Chondrocyte (in vitro differentiated cells): ENCODE data around the gene RPL10A. TPM values are rescaled to one million over a fixed set of nuclear protein-coding genes. Genes with fewer than 3 reads are reported as not detected.

Experiments used
- DNase-seq: peaks from one replicate; pipeline ENCODE4 v3.0.0; 2021; ENCODE audit warnings: mixed read lengths, low spot score
- H3K27ac Mint-ChIP-seq: one replicate; pipeline ENCODE4 v1.8.0; 2021; ENCODE audit warnings: mild to moderate bottlenecking, moderate library complexity, mixed read lengths; ENCODE audit not compliant: unreplicated experiment
- H3K27me3 Mint-ChIP-seq: 2 replicates; pipeline ENCODE4 v1.8.0; 2021; ENCODE audit warnings: low read depth, mixed read lengths
- H3K36me3 Mint-ChIP-seq: 2 replicates; pipeline ENCODE4 v1.8.0; 2021; ENCODE audit warnings: low read depth, mixed read lengths
- H3K4me1 Mint-ChIP-seq: 2 replicates; pipeline ENCODE4 v1.8.0; 2021; ENCODE audit warnings: low read depth, mild to moderate bottlenecking, mixed read lengths
- H3K4me3 Mint-ChIP-seq: one replicate; pipeline ENCODE4 v1.8.0; 2021; ENCODE audit warnings: mild to moderate bottlenecking, moderate library complexity, mixed read lengths; ENCODE audit not compliant: unreplicated experiment
- H3K9me3 Mint-ChIP-seq: 2 replicates; pipeline ENCODE4 v1.8.0; 2021; ENCODE audit warnings: low read depth, mixed read lengths
- CTCF ChIP-seq: fragments of 200-600 bp; sonication (generic); IDR thresholded peaks from 2 replicates; pipeline ENCODE4 v1.5.0; 2021; ENCODE audit warnings: antibody characterized with exemption, mild to moderate bottlenecking, moderate library complexity
- microRNA-seq: library from miRNA; unstranded; fragments of <30 nt; microRNA quantifications from one replicate; pipeline ENCODE4 v1.2.0, GENCODE V29; 2020; ENCODE audit warnings: borderline number of aligned reads
- total RNA-seq: library from RNA; stranded (reverse); gene quantifications from 3 replicates; pipeline ENCODE4 v1.2.1, GENCODE V29; 2021

RPL10A gene
- total RNA-seq, 1 donor from 2014 or later: 848 TPM

- no peak for TF ChIP-seq CTCF
- Mint-ChIP-seq H3K36me3 (no peaks in the 10 kb centered on the region), H3K4me3 (no peak overlapping the region), H3K9me3 (no peaks in the 10 kb centered on the region), H3K27me3 (no peaks in the 10 kb centered on the region), H3K27ac (no peak overlapping the region), H3K4me1 (peaks cover 4% of the 10 kb centered on the region)
- DNase-seq: no peak
Observed at GRCh38 chr6:35519313-35520015, 51.3 kb downstream of the RPL10A start.

Small RNA genes lying within 50 kb of the gene (microRNA-seq; reads per million reads assigned to microRNA genes)
- not detected for gene MIR7111

Other genes with a start within 250 kb of the RPL10A start
- gene ZNF76, start 208.7 kb upstream of the RPL10A start, total RNA-seq: 20.3 to 28.3 TPM (median 22.1 TPM) in 3 replicates
- 0.82 to 1.1 TPM (median 0.82 TPM) in 3 replicates for gene DEF6, start 170.6 kb upstream of the RPL10A start, total RNA-seq
- 25.9 to 28.3 TPM (median 27.0 TPM) in 3 replicates for gene PPARD, start 125.8 kb upstream of the RPL10A start, total RNA-seq
- 5.6 to 7.4 TPM (median 6.8 TPM) in 3 replicates for gene FANCE, start 16.1 kb upstream of the RPL10A start, total RNA-seq
- 35.1 to 57.1 TPM (median 56.8 TPM) in 3 replicates for gene TEAD3, start 28.7 kb downstream of the RPL10A start, total RNA-seq
- gene TULP1, start 44.5 kb downstream of the RPL10A start, total RNA-seq: not detected in 3 replicates
- gene FKBP5, start 220.5 kb downstream of the RPL10A start, total RNA-seq: 139 to 237 TPM (median 143 TPM) in 3 replicates